ENCODE data around the gene TMEM238L.
A peak's percentile ranks its signal among the peaks of the same experiment; 100 is the strongest.

Gene TMEM238L

DNA sequence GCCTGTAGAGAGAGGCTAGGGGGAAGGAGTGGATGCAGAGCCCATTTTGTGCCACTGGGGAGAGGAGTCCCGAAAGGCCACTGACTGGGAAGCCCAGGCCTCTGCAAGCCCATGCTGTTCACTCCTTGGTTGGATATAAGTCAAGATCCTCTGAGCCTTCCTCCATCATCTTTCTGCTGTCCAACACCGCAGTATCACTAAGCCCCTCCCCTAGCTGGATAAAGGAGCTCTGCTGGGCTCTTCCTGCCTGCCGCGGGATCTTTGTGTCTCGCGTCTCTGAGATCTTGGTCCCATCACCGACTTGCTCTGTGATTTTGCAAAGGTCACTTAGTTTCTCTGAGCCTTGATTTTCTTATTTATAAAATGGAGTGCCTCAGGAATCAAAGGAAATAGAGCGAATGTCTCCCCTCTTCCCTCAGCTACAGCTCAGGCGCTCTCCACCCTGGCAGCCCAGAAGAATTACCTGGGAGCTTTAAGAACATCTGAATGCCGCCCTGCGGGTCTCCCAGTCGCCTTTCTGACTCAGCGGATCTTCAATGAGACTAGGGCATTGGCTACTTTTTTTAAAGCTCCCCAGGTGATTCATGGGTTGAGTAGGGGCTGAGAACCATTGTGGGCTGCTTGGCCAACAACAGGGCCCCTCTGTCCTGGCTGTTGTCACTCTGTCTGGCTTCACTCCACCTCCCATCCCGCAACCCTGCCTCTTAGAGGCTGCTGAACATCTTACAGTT, 48.9 kb downstream of the TMEM238L start:
- no peak for DNase-seq (ENCODE audit: low read depth, low spot score)
- H3K4me3 ChIP-seq (ENCODE audit: low read length) = no peak overlapping the region

DNA sequence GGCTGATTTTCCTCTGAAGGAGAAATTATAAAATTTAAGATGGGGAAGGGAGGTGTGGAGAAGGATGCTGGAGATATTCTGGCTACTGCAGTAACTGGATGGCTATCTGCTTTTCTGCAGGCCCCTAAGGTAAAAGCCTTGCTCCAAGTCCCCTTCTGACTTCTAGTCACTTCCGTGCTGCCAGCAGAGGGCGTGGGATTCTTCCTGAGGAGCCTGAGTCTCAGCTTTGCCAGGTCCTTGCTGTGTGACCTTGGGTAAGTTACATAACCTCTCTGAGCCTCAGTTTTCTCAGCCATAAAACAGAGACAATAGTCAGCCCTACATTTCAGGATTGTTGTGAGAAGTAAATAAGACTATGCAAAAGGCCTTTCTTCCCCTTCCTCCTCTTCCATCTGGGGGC, 49.8 kb downstream of the TMEM238L start:
- DNase-seq (ENCODE audit: low read depth, low spot score) = peak; percentile 52
- H3K4me3 ChIP-seq (ENCODE audit: low read length) = no peak overlapping the region

DNA sequence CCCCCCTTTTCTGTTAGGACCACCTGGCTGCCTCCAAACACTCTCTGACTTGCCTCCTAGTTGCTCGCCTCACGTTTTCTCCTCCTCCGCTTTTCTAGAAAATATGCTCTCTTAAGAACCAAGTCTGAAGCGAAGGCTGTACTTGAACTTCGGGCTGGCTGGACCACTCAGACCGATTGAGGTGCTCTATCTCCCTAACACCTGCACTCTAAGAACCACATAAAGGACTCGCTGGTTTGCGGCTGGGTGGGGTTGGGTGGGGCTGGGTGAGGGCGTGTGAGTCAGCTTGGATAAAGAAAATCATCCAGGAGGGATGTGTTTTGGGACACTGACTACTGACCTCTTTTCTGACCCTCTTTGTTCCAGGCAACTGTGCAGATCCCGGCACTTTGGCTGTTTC, 51.2 kb downstream of the TMEM238L start:
- H3K4me3 ChIP-seq (ENCODE audit: low read length) = no peak overlapping the region
- DNase-seq (ENCODE audit: low read depth, low spot score) = peak; percentile 74

DNA sequence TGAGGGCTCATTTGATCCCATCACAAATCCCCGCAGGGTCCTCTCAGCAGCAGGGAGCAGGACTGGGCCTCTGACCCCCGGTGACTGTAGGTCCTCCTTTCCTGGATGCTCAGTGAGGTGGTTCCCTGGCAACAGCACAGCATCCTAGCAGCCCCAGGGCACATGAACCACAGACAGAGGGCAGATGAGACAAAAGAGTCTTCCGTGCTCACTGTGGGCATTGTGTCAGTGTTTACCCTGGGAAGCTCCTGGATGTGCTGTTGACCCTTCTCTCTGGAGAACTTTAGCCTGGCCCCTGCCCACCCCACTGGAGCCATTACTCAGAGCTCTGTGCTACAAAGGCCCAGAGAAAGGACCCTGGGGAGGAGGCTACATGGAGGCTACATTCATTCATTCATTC, 52.3 kb downstream of the TMEM238L start:
- no peak for DNase-seq (ENCODE audit: low read depth, low spot score)
- no peak overlapping the region for H3K4me3 ChIP-seq (ENCODE audit: low read length)

DNA sequence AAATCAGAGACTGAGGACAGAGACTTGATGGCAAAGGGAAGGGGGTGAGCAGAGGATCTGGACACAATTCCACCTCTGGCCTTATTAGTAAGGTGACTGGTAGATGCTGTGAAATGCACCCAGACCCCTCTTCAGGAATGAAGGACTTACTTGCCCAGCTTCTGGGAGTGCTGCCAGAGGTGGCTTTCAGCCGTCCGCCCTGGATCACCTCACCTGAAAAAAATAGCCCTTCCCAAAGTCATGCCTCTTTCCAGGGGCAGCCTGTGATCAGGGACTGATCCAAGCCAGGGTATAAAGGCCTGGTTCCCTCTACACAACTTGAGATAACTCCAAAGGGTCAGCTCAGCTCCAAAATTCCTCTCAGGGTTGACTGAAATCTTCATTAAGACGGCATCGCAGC, 53.7 kb downstream of the TMEM238L start:
- DNase-seq (ENCODE audit: low read depth, low spot score) = no peak
- no peak overlapping the region for H3K4me3 ChIP-seq (ENCODE audit: low read length)

GRCh38 chr17:10748531-10749181, 55.2 kb downstream of the TMEM238L start:
- no peak overlapping the region for H3K4me3 ChIP-seq (ENCODE audit: low read length)

GRCh38 chr17:10745231-10745630, 58.7 kb downstream of the TMEM238L start:
- H3K4me3 ChIP-seq (ENCODE audit: low read length) = no peak overlapping the region
- DNase-seq (ENCODE audit: low read depth, low spot score) = no peak

More at GRCh38 chr17:10748531-10749181, 55.2 kb downstream of the TMEM238L start:
- DNase-seq (ENCODE audit: low read depth, low spot score) = no peak

Data from Jurkat, Clone E6-1 (cell line).